NCI-H2107 treated with DMSO at 0.1 percent for 48 hours (cell line): ENCODE measurements around the gene SNX24.
"Not testable (repeated sequence)": the region's sequence is repeated elsewhere in the genome, so short reads cannot be mapped to it uniquely, and the experiment has no call there.

Experiments
- DNase-seq: peaks from one replicate; lab custom pipeline; 2025; ENCODE audit not compliant: unreplicated experiment; lab: John Stamatoyannopoulos, UW

Gene SNX24, protein sequence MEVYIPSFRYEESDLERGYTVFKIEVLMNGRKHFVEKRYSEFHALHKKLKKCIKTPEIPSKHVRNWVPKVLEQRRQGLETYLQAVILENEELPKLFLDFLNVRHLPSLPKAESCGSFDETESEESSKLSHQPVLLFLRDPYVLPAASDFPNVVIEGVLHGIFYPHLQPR

DNA sequence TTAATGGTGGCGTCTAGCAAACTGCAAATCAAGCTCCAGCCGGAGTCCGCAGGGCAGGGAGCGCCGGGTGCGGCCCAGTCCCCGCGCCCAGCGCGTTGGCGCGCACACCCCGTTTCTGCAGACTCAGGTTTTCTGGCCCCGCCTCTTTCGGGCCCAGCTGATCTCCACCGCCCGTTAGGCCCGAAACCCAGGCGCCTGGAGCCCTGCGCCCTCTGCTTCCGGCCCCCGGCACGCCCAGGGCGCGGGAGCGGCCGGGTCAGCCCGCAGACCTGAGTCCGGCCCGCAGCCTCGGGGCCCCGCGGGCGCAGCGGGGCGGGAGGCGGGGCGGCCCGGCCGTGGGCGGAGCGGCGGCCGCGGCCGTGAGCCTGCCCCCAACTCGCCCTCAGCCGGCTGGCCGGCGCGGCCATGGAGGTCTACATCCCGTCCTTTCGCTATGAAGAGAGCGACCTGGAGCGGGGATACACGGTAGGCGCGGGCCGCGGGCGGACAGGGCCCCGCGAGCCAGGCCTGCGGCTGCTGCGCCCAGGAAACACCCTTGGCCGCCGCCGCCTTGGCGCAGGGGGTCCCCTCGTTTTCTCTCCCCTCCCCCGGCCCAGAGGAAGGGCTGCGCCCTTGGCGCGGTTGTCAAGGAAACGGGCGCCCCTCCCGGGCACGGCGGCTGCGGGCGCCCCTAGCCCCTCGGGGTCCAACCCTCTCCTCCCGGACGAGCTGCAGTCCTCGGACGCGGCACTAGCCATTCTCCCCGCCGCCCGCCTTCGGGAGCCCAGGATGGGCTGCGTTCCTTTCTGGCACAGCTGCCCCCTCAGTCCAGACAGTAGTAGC, at the start of gene SNX24:
Gene SNX24, plus strand, starts transcription at position 385 of the 822 bp plus-strand sequence. Its CDS starts 21 bp downstream, at position 406.
- DNase-seq: no peak

DNA sequence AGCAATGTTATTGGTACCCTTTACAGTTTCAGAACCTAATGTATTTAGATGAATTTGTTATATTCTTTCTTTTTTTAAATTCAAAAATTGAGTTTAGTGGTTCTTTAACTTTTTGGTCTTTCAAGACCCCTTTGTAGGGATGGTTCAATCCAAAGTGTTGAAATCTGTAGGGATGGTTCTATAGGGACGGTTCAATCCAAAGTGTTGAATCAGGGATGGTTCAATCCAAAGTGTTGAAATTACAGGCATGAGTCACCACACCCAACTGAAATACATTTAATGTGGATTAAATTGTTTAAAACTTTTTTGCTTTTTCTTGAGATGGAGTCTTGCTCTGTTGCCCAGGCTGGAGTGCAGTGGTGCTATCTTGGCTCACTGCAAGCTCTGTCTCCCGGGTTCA, 39.9 kb upstream of the SNX24 start:
- DNase-seq: no peak

DNA sequence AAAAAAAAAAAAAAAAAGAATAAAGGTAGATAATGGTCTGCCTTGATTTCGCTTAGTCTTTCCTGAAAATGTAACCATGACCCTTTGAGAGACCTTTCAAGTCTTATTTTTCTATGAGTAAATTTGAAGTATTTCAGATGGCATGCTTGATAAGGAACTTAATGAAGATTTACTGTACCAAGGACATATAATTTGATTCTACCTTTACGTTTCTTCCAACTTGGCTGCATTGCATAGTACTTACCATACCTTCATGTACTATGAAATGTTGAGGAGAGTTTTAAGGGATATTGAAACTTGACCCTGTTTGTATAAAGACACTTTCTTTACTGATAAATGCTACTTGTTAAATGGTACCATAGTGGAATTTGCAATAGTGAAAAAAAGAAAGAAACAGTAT, 35.0 kb upstream of the SNX24 start:
- DNase-seq: no peak

GRCh38 chr5:122815218-122815767, 30.1 kb upstream of the SNX24 start:
- no peak for DNase-seq

- no peak for DNase-seq
Measured at GRCh38 chr5:122816756-122817155, 28.7 kb upstream of the SNX24 start.

DNA sequence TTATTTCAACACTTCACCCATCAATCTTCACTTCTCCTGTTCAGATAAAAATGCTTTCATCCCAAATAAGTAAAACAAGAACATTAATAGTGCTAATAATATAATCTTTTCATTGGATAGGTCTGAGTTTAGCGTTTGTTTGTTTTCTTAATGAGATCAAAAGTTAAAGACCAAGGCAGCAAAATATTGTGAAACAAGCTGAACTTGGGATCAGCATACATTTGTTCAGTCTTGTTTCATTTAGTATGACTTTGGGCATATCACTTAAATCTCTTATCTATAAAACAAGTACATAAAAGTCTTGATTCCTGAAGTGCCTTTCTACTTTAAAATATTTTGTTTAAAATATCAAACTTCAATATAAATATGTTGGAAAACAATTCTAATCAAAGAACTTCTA, 13.4 kb upstream of the SNX24 start:
- DNase-seq: no peak

DNA sequence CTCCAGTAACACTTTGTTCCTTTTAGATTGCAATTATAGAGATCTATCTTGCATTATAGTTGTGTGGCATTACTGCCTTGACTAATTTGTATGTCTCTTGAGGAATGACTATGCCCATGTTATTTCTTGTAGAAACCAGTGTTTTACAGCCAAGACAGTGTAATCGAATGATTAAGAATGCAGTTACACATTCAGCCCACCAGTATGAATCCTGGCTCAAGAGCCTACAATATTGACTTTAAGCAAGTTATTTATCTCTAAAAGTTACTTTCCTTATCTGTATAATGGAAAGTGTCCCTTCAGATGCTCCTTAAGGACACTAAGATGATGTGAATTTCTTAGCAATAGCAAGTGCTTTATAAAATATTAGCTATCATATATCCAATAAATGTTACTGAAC, 9.7 kb upstream of the SNX24 start:
- no peak for DNase-seq

GRCh38 chr5:122836947-122837346, 8.5 kb upstream of the SNX24 start:
- no peak for DNase-seq

DNA sequence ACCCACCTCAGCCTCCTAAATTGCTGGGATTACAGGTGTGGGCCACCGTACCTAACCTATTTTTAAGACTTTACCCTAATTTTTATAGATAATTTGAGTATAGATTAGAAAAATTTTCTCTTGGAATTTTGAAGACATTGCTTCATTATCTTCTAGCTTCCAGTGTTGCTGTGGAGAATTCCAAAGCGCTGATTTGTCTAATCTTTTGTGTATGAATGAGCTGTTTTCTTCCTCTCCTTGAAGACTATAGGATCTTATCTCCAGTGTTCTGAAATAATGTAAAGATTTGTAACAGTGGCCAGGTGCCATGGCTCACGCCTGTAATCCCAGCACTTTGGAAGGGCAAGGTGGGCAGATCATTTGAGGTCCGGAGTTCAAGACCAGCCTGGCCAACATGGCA, 5.7 kb upstream of the SNX24 start:
- DNase-seq: no peak

DNA sequence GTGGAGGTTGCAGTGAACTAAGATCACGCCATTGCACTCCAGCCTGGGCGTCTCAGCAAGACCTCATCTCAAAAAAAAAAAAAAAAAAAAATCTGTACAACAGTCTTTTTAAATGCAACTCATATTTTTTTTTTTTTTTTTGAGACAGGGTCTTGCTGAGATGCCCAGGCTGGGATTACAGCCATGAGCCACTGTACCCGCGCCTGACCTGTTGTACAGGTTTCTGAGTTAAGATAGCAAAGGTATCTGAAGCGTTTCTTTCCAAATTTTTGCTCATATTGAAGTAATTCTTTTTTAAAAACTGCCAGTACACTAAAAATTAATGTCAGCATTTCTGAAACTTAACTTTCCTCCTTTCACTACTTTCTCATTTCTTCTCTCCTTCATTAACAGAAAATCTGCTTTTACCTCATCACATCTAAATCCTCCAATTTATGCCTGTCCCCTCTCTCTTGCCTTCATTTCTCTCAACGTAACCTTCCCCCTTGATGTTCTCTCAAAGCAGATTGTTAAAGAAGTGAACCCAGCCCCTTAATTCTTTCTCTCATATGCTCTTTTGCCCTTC, 3.3 kb upstream of the SNX24 start:
- DNase-seq: no peak

- no peak for DNase-seq
Measured at GRCh38 chr5:122844136-122844909, 1.1 kb upstream of the SNX24 start.

- DNase-seq: no peak
Measured at GRCh38 chr5:122844910-122845228, 544 bp upstream of the SNX24 start.

DNA sequence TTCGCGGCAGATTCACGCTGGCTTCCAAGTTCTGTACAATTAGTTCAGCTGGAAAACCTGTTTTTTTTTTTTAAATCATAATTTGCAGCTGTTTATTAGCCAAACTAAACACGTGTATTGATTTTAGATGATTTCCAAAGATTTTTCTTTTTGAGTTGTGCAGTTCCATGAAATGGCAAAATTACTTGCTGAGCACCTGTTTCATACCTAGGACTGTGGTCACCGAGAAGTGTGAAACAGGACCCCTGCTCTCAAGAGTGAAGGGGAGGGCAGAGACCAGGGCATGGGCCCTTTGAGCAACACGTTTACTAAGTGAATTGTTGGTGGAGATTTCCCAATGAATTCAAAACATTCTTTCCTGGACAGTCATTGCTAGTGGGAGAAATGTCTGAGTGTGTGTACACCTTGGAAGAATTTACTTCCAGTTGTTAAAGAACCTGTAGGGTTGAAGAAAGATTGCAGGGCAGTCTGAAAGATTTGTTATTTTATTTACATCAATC, 688 bp downstream of the SNX24 start:
- peak; percentile 6 for DNase-seq

DNA sequence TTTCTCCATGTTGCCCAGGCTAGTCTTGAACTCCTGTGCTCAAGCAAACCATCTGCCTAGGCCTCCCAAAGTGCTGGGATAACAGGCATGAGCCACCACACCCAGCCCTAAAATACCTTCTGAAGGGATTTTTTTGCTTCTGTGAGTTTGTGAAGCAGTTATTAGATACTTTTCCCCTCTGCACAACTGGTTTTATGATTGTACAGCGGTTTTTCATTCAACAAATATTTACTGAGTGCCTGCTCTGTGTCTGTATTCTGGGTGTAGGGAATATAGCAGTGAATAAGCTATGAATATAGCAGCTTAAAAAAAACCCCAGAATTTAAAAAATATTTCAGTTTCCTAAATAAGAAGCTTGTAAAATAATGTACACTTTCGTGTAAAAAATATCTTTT, 2.3 kb downstream of the SNX24 start:
- no peak for DNase-seq

DNA sequence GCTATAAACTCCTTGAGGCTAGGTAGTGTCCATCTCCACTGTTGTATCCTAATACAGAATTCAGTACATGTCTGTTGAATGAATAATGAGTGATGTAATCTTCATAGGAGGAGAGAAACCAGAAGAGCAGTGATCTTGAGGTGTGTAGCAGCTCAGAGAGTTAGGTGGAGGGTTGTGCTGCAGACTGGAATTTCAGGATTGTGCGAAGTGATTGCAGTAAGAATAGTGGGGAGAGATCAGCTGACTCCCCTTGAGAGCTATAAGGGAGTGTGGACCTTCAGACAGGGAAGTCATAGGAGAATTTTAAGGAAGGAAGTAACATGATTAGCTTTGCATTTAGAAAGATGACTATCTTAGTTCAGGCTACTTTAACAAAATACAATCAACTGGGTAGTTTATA, 4.4 kb downstream of the SNX24 start:
- no peak for DNase-seq

GRCh38 chr5:122857538-122857937, 12.1 kb downstream of the SNX24 start:
- not testable (repeated sequence) for DNase-seq

GRCh38 chr5:122858451-122858850, 13.0 kb downstream of the SNX24 start:
- DNase-seq: no peak

- no peak for DNase-seq
Measured at GRCh38 chr5:122863240-122863639, 17.8 kb downstream of the SNX24 start.

- DNase-seq: no peak
Measured at GRCh38 chr5:122863721-122864120, 18.3 kb downstream of the SNX24 start.

DNA sequence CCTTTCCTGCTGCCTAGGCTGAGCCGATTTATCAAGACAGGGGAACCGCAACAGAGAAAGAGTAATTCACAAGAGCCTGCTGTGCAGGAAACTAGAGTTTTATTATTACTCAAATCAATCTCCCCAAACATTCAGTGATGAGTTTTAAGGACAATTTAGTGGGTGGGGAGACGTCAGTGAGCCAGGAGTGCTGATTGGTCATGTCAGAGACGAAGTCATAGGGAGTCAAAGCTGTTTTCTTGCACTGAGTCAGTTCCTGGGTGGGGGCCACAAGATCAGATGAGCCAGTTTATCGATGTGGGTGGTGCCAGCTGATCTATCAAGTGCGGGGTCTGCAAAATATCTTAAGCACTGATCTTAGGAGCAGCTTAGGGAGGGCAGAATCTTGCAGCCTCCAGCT, 19.0 kb downstream of the SNX24 start:
- no peak for DNase-seq

DNA sequence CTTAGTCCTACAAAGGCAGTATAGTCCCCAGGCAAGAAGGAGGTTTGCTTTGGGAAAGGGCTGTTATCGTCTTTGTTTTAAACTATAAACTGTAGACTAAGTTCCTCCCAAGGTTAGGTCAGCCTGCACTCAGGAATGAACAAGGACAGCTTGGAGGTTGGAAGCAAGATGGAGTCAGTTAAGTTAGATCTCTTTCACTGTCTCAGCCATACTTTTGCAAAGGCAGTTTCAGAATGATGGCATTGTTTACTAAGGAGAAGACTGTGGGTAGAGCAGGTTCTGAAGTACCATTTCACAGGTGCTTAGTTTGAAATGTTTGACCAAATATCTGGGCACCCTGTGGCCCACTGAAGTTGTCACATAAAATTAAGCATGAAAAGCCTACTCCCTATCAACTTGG, 19.4 kb downstream of the SNX24 start:
- DNase-seq: no peak
